HEK293T (cell line): Measurements from ENCODE around the gene SLC6A6.

ENCODE experiments used
- CTCF ChIA-PET: fragments of 350-600 bp; formaldehyde crosslinking; extraction: SDS; loops from one replicate; lab custom pipeline; 2021; ENCODE audit warnings: antibody characterized with exemption, inconsistent platforms; lab: Yijun Ruan, JAX
- POLR2A ChIA-PET: fragments of 350-600 bp; formaldehyde crosslinking; extraction: SDS; loops from one replicate; lab custom pipeline; 2020; ENCODE audit warnings: antibody characterized with exemption, inconsistent platforms; lab: Yijun Ruan, JAX
- DNase-seq: peaks from one replicate; pipeline ENCODE4 v3.0.0; 2012; ENCODE audit warnings: mixed read lengths; ENCODE audit errors: extremely low spot score
- ARNT ChIP-seq: fragments of 450-650 bp; IDR thresholded peaks from 2 replicates; pipeline ENCODE4 v1.6.1; 2017; ENCODE audit warnings: mild to moderate bottlenecking
- BHLHE40 ChIP-seq: fragments of 450-650 bp; IDR thresholded peaks from 2 replicates; pipeline ENCODE4 v1.6.1; 2016; ENCODE audit warnings: mild to moderate bottlenecking, moderate library complexity, borderline replicate concordance
- CTBP1 ChIP-seq: fragments of 450-650 bp; IDR thresholded peaks from 2 replicates; pipeline ENCODE4 v1.6.1; 2016; ENCODE audit warnings: borderline replicate concordance
- ELF4 ChIP-seq: fragments of 450-650 bp; IDR thresholded peaks from 2 replicates; pipeline ENCODE4 v1.6.1; 2017; ENCODE audit warnings: antibody characterized with exemption
- FOXA1 ChIP-seq: fragments of 450-650 bp; IDR thresholded peaks from 2 replicates; pipeline ENCODE4 v1.6.1; 2016; ENCODE audit warnings: mild to moderate bottlenecking
- FOXK2 ChIP-seq: fragments of 450-650 bp; IDR thresholded peaks from 2 replicates; pipeline ENCODE4 v1.6.1; 2016; ENCODE audit warnings: mild to moderate bottlenecking
- FOXM1 ChIP-seq: fragments of 450-650 bp; IDR thresholded peaks from 2 replicates; pipeline ENCODE4 v1.6.1; 2017; ENCODE audit warnings: mild to moderate bottlenecking, borderline replicate concordance
- HDGF ChIP-seq: fragments of 450-650 bp; IDR thresholded peaks from 2 replicates; pipeline ENCODE4 v1.6.1; 2017; ENCODE audit warnings: antibody characterized with exemption, borderline replicate concordance
- L3MBTL2 ChIP-seq: fragments of 450-650 bp; conservative IDR thresholded peaks from 2 replicates; pipeline ENCODE4 v1.6.1; 2016; ENCODE audit warnings: mild to moderate bottlenecking
- LEF1 ChIP-seq: fragments of 450-650 bp; IDR thresholded peaks from 2 replicates; pipeline ENCODE4 v1.6.1; 2017; ENCODE audit warnings: mild to moderate bottlenecking, borderline replicate concordance
- NFRKB ChIP-seq: fragments of 450-650 bp; IDR thresholded peaks from 2 replicates; pipeline ENCODE4 v1.6.1; 2016; ENCODE audit warnings: mild to moderate bottlenecking, moderate library complexity
- PKNOX1 ChIP-seq: fragments of 450-650 bp; IDR thresholded peaks from 2 replicates; pipeline ENCODE4 v1.6.1; 2016
- SP1 ChIP-seq: fragments of 450-650 bp; IDR thresholded peaks from 2 replicates; pipeline ENCODE4 v1.6.1; 2017
- SUZ12 ChIP-seq: fragments of 450-650 bp; IDR thresholded peaks from 2 replicates; pipeline ENCODE4 v1.6.1; 2016; ENCODE audit warnings: mild to moderate bottlenecking
- TARDBP ChIP-seq: fragments of 450-650 bp; IDR thresholded peaks from 2 replicates; pipeline ENCODE4 v1.6.1; 2016
- ZNF384 ChIP-seq: fragments of 450-650 bp; IDR thresholded peaks from 2 replicates; pipeline ENCODE4 v1.6.1; 2016

The SLC6A6 gene

GRCh38 chr3:14439501-14440167 is 37.2 kb downstream of the SLC6A6 start:
- POLR2A ChIA-PET, result interaction anchor here (1.4 to 1.8 kb wide), 3 partner anchors 13 to 37 kb away, joined by 3 to 6 read pairs (median 4); partner anchors contain the start of gene SLC6A6
- no peak for TF ChIP-seq NFRKB
- TF ChIP-seq CTBP1, result no peak
- 0 out of 2 replicates have a peak, but pooled peaks have one; percentile 28 for TF ChIP-seq ARNT
- peak; percentile 64 for DNase-seq
- CTCF ChIA-PET, result no interaction called here

- TF ChIP-seq FOXM1 (no peak), BHLHE40 (no peak), SUZ12 (no peak), HDGF (no peak), ZNF384 (no peak), SP1 (no peak), FOXK2 (no peak), ARNT (no peak), NFRKB (no peak), PKNOX1 (no peak), CTBP1 (no peak), TARDBP (no peak), LEF1 (no peak), FOXA1 (no peak)
- ChIA-PET CTCF (no interaction called here), POLR2A (no interaction called here)
- no peak for DNase-seq
Measured at GRCh38 chr3:14440168-14440518, 37.7 kb downstream of the SLC6A6 start.

DNA sequence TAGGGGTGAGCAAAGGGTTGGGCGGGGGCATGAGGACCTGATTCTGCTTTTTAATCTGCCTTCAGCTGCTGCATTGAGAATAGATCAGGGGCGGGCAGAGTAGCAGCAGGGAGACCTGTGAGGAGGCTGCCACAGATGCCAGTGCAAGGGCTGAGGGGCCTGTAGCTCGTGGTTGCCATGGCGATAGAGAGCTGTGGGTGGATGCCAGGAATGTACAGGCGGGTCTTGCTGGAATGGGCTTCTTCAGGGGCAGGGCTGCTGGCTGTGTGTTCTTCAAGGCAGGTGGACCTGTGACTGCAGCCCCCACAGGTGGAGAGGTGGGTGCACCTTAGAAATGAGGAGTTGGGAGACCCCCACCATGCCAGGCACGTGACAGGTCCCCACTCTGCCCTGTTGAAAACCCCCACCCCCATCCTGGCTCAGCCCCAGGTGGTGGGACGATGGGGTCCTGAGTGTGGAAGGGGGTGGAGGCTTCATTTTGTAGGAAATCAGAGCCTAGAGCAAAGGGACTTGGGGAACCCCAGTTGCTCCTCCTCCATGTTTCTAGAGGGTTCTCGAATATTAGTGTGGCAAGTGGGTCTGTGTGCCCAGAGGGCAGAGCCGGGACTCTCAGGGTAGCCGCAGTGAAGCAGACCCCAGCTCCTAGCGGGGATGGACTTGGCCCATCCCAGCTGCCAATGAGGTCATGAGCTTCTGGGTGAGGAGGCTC is 38.3 kb downstream of the SLC6A6 start:
- no peak for TF ChIP-seq FOXA1
- no peak for TF ChIP-seq LEF1
- TF ChIP-seq PKNOX1, result no peak
- TF ChIP-seq FOXK2, result no peak
- no peak for TF ChIP-seq L3MBTL2
- no peak for TF ChIP-seq NFRKB
- TF ChIP-seq SUZ12, result no peak
- no peak for TF ChIP-seq SP1
- no peak for TF ChIP-seq ELF4
- no peak for TF ChIP-seq FOXM1
- no peak for DNase-seq
- ChIA-PET CTCF (no interaction called here), POLR2A (interaction anchor here (0.7 kb wide), 1 partner anchor 12 kb away, joined by 3 read pairs; no protein-coding TSS in a partner anchor)

DNA sequence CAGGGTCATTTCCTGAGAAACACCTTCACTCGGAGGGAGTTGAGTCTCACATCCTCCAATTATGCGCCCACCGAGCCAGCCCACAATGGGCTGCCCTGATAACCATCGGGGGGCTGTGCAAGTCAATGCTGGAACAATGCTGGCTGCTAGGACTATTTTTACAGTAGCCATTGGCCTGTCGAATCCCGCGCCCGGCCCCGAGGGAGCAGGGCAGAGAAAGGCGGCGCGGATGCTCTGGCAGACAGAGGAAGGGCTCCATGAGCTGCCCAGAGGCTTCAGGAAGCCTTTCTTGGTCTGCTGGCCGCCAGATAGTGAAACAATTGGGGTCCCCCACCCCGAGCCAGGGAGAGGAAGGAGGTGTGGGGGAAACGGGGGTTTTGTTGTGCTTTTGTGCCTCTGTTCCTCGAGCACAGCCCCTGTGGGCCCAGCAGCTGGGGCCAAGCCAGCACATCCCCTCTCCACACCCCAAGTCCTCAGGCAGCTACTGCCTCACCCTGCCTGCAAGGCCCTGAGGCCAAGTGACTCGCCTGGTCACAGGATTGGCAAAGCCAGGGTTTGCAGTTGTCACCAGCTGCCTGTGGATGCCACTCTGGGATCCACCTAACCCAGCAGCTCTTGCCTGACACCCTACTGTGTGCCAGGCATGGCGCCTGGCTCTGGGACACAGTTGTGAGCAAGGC is 39.0 kb downstream of the SLC6A6 start:
- POLR2A ChIA-PET, result interaction anchor here (0.7 kb wide), 1 partner anchor 11 kb away, joined by 3 read pairs; no protein-coding TSS in a partner anchor
- CTCF ChIA-PET, result interaction anchor here (0.6 kb wide), 1 partner anchor 27 kb away, joined by 3 read pairs; no protein-coding TSS in a partner anchor
- TF ChIP-seq ZNF384 (no peak), SUZ12 (no peak), LEF1 (no peak), PKNOX1 (no peak), SP1 (no peak), ELF4 (no peak), L3MBTL2 (no peak), NFRKB (no peak)
- DNase-seq, result no peak

DNA sequence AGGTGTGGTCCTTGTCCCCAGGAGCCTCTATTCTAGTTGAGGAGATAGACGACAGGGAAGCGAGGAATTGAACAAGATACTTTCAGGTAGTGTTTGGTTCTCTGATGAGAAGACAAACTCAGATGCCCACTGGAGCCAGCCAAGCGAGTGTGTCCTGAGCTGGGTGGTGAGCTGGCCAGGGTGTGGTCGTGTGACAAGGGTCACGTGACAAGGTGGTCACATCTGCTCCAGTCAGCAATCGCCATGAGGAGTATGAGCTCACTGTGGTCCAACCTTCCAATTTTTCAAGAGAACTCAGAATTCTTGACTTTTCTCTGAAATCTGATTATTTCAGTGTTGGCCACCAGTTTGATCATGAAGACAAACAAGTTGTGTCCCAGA is 39.5 kb downstream of the SLC6A6 start:
- POLR2A ChIA-PET, result interaction anchor here (0.7 kb wide), 1 partner anchor 11 kb away, joined by 3 read pairs; no protein-coding TSS in a partner anchor
- DNase-seq, result no peak
- TF ChIP-seq L3MBTL2 (no peak), SUZ12 (no peak)
- CTCF ChIA-PET, result interaction anchor here (0.5 to 0.6 kb wide), 2 partner anchors 26 to 137 kb away, joined by 3 to 4 read pairs; no protein-coding TSS in a partner anchor

DNA sequence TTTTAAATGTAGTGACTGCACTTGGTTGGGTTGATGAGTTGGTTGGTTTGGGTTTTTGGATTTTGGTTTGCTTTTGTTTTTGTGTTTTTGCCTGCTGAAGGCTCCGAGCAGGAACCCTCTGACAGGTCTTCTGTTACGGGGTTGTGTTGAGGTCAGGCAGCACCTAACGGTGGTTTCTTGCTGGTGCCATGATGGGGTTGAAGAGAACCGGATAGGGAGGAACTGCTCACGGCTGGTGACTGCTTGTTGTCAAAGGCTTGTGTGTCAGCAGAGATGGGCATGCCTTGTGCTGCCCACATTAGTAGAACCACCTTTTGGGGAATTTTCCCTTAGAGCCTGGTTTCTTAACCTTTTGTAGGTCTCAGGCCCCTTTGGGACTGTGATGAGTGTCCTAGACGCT is 42.0 kb downstream of the SLC6A6 start:
- DNase-seq, result no peak
- TF ChIP-seq CTBP1, result no peak
- no peak for TF ChIP-seq ELF4
- TF ChIP-seq ARNT, result no peak
- no peak for TF ChIP-seq FOXM1
- TF ChIP-seq L3MBTL2, result no peak
- no peak for TF ChIP-seq BHLHE40
- no peak for TF ChIP-seq FOXA1
- TF ChIP-seq TARDBP, result no peak
- TF ChIP-seq FOXK2, result no peak
- TF ChIP-seq LEF1, result no peak
- no peak for TF ChIP-seq SUZ12
- no peak for TF ChIP-seq PKNOX1
- TF ChIP-seq HDGF, result no peak
- TF ChIP-seq NFRKB, result no peak
- CTCF ChIA-PET, result no interaction called here
- POLR2A ChIA-PET, result no interaction called here
